DMS79 (cell line): ENCODE measurements around the gene AUTS2.
"Not testable (repeated sequence)": the region's sequence is repeated elsewhere in the genome, so short reads cannot be mapped to it uniquely, and the experiment has no call there.

Experiments used
- DNase-seq: peaks from one replicate; lab custom pipeline; 2025; lab: John Stamatoyannopoulos, UW

The AUTS2 gene

DNA sequence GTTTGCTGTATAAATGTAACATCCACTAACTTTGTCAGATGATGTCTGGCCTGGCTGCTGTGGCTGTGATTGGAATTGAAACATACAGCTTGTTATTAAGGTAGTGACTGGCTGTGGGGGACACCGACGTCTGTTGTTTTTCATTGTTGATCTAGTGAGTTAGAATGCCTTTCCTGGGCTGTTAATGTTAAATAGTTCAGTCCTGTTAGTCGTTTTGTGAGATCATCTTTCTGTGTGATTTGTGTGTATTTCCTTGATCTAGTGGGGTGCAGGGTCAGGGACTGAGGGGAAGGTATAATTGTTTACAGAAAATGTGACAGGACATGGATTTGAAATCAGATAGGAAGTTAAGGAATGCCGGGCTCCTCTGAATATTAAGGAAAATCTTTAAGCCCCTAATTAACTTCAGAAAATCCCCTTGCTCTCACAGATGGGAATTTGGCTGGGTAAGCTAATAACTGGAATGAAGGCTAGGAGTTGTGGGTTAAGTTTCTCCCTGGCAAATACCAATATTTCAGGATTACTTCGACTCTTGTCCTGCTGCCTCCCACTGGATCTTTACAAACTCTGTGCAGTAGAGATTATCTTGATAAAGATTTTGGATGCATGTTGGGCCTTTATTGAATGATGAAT, 163.1 kb downstream of the AUTS2 start:
- no peak for DNase-seq

- DNase-seq, result no peak
These were observed 164.6 kb downstream of the AUTS2 start for GRCh38 chr7:69762821-69763352.

DNA sequence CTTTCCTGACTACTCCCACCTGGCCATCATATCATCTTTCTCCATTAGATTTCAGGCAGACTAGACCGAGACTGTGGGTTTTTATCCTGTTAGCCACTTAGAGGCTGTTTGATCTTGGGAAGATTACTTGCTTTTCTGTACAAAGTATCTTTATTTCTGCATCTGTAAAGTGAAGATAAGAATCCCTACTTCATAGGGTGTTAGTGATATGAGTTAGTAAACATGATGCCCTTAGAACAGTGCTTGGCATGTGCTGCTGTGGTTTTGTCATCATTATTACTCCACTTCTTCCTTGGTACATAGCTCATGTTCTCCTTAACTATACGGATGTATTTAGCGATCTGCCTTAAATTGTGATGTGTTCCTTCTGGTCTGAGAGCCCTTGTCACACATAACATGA, 165.2 kb downstream of the AUTS2 start:
- DNase-seq, result no peak

DNA sequence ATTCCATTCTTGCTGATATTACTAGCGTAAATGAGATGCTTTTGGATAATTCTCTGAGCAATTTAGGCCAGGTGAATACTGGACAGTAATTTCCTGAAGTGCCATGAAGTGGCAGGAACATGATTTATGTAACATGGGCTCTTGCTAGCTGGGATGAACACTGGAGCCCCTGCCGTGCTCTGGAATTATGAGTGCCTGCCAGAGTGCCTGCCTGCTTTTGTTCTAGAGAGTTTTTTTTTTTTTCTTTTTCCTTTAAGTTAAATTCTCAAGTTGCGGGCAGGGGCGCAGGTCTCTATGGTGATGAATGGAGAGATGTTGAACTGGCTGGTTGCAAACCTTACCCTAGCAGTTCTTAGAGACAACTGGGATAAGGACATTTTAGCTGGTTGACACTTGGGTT, 165.9 kb downstream of the AUTS2 start:
- peak; percentile 60 for DNase-seq

GRCh38 chr7:69764681-69765080, 166.4 kb downstream of the AUTS2 start:
- no peak for DNase-seq

DNA sequence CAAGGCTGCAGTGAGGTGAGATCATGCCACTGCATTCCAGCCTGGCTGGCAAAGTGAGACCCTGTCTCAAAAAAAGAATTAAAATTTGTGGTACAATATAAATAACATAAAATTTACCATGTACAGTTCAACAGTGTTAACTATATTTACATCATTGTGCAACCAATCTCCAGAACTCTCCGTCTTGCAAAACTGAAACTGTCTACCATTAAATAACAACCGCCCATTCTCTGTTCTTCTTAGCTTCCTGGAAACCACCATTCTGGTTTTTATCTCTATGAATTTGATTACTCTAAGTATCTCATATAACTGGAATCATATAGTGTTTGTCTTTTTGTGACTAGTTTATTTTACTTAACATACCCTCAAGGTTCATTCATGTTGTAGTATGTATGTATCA, 167.6 kb downstream of the AUTS2 start:
- no peak for DNase-seq

GRCh38 chr7:69768986-69769595, 170.8 kb downstream of the AUTS2 start:
- no peak for DNase-seq

DNA sequence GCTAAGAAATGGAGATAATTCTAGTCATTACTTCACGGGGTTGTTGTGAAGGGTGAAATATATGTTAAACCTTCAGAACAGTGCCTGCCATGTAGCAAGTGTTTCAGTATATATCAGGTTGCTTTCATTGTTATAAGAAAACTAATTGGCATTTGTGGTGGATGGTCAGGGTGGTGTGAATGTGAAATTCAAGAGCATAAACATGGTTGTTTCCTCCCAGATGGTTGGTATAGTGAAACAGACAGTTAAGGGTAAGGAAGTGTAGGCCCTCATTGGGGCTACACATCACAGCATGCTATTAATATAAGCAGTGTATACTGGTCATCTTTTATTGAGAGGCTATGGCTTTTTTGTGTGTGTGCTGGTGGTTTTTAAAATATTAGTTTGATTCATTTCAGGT, 171.6 kb downstream of the AUTS2 start:
- no peak for DNase-seq

GRCh38 chr7:69770613-69771012, 172.3 kb downstream of the AUTS2 start:
- DNase-seq, result no peak

- DNase-seq, result no peak
These were observed 174.6 kb downstream of the AUTS2 start for GRCh38 chr7:69772718-69773436.

- no peak for DNase-seq
These were observed 175.4 kb downstream of the AUTS2 start for GRCh38 chr7:69773535-69774225.

DNA sequence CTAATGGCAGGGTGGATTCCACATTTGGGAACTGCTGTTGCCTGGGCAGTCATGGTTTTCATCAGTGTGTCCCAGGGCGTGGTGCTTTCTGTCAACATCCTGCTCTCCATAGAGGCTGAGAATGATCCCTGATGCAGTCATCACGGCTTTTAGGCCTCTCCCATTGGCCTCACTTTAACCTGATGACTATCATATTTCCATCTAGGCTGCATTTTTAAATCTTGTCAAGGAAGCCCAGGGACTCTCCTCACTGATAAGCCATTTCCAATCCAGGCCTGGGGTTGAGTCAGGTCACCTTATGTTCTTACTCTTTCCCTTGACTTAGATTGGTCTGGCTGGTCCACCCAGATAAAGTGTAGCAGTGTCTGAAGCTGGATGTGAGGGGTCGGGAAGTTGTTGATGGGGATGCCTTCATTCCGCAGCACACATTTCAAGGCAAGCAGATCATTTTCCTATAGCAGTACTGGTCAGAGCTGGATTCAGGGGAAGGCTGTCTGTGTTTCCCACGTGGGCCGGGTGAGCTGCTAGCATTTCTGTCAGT, 177.0 kb downstream of the AUTS2 start:
- no peak for DNase-seq

GRCh38 chr7:69776611-69777010, 178.3 kb downstream of the AUTS2 start:
- no peak for DNase-seq

- no peak for DNase-seq
These were observed 179.9 kb downstream of the AUTS2 start for GRCh38 chr7:69778138-69778537.

- DNase-seq, result peak; percentile 82
These were observed 182.1 kb downstream of the AUTS2 start for GRCh38 chr7:69780379-69780778.

DNA sequence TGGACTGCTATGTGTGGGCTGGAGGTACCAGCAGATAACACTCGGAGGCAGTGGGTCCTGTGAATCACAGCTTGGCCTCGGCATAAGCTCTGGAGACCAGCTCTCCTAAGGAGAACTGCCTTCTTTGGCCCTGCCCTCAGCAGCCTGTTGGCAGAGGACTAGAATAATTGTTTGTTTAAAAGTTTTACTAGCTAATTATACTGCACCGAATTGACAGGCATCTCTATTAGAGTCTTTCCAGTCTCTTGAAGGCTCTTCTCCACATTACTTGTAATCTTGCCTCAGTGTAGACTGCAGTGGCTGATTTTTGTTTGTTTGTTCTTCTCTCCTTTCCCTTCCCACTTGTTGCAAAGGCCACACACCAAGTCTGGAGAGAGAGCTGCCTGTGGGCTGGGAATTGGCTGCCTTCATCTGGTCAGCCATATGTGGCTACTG, 183.2 kb downstream of the AUTS2 start:
- peak; percentile 80 for DNase-seq

GRCh38 chr7:69782917-69783684, 184.8 kb downstream of the AUTS2 start:
- peak; percentile 83 for DNase-seq

DNA sequence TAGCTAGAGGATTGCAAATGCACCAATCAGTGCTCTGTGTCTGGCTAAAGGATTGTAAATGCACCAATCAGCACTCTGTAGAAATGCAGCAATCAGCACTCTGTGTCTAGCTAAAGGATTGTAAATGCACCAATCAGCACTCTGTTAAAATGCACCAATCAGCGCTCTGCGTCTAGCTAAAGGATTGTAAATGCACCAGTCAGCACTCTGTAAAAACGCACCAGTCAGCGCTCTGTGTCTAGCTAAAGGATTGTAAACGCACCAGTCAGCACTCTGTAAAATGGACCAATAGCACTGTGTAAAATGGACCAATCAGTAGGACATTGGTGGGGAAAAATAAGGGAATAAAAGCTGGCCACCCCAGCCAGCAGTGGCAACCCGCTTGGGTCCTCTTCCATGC, 187.9 kb downstream of the AUTS2 start:
- not testable (repeated sequence) for DNase-seq

DNA sequence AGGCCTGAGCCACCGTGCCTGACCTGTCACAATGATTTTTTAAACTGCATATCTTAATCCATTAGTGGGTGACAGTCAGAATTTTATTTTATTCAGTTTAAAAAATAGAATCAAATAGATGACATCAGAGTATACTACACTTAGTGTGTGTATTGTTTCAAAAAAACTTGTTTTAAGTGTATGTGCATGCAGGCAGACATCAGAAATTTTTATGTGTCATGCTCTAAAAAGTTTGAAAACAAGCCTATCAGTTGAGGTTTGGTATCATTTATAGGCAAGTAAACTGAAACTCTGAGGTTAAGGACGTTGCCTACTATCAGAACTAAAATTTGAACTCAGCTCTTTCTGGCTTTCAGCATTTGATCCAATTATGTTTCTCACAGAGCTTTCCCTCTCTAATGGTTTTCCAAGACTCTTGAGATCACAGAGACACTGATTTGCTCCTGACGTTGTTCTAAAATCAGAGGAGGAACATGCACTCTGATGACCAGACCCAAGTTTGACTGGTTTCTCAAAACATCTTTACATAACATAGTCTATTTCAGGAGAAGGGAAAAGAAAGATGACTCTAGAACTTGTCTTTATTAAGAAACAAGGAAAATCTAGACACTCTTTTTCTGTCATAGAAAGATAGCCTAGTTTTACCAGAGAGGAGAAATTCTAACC, 188.6 kb downstream of the AUTS2 start:
- DNase-seq, result no peak

- no peak for DNase-seq
These were observed 189.6 kb downstream of the AUTS2 start for GRCh38 chr7:69787736-69788431.
